GM18526 (cell line): ENCODE results near the gene MTRFR.

Experiments
- POLR2A ChIP-seq: IDR thresholded peaks from 3 replicates; pipeline ENCODE4 v1.6.1; 2011; ENCODE audit not compliant: insufficient read length; ENCODE audit errors: extremely low read depth

Gene MTRFR

GRCh38 chr12:123288751-123289346 lies 55.6 kb downstream of the MTRFR start:
- no peak for TF ChIP-seq POLR2A

- no peak for TF ChIP-seq POLR2A
These were observed 56.7 kb downstream of the MTRFR start for GRCh38 chr12:123289911-123290310.

- TF ChIP-seq POLR2A, result no peak
These were observed 60.0 kb downstream of the MTRFR start for GRCh38 chr12:123293178-123293760.

- no peak for TF ChIP-seq POLR2A
These were observed 71.9 kb downstream of the MTRFR start for GRCh38 chr12:123305136-123305535.

GRCh38 chr12:123306200-123306599 lies 73.0 kb downstream of the MTRFR start:
- TF ChIP-seq POLR2A, result no peak
